Measurements from ENCODE around the gene IFNAR1.
"Not testable (repeated sequence)": the region's sequence is repeated elsewhere in the genome, so short reads cannot be mapped to it uniquely, and the experiment has no call there.

Gene IFNAR1

DNA sequence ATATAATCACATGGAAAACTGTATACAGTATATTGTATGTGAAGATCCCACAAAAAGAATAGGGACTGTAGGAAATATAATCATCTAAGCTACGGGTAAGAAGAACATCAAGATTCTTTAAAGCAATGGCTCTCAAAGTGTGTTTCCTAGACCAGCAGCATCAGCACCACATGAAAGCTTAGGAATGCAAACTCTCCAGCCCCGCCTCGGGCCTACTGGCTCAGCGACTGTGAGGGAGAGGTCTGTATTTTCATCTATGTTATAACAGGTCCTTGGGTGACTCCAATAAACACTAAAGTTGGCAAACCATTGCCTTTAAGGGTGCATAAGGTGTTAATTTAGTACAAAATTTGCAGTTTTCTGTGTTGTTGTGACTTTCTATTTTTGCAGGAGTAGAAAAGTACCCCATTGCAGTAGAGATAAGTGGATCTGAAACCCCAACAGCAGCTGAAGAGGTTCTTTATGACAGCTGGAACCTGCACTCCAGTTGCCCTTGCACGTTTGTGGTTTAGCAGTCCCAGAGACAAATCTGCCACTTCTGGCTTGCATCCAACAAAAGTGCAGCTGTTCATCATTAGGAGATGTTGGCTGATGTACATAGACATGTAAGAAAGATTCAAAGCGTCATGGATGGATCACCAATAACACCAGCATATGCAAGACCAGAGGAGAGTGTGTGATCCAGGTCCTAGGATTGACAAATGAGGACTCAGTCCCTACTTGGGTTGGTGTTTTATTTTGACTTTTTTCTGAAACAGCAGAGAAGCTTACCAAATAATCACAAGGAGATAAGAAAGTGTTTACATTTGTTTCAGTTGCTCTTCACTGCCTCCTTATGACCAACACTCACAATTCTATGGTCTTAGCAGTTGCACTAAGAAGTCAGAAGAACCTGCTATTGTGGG, 15.9 kb upstream of the IFNAR1 start:
- DNase-seq (ENCODE audit: low read depth in 2 of 2): no peak

DNA sequence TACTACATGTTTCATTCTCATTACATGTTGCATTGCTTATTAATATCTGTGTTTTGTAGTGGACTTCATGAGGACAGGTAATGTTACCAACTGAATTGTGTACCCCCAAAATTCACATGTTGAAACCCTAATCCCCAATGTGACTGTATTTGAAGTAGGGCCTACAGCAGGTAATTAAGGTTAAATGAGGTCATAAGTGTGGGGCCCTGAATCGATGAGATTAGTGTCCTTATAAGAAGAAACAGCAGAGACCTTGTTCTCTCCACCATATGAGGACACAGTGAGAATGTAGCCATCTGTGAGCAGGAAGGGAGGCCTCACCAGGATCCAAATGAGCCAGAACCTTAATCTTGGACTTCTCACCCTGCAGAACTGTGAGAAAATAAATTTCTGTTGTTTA, 15.0 kb upstream of the IFNAR1 start:
- DNase-seq (ENCODE audit: low read depth in 2 of 2): no peak

DNA sequence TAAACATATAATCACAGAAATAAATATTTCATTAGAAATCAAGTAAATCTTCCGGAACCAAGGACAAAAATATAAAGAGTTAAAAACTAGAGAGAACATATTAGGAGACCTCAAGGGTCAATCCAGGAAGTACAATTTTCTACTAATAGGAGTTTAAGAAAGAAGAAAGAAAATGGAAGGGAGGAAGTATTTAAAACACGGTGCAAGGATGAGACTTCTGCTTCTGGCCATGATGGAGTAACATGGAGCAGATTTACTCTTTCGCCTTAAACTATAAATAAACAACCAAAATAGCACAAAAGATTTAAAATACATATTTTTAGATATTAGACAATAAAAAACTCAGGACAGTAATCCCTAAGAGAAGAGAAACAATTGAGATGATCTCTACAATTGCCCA, 12.6 kb upstream of the IFNAR1 start:
- no peak for DNase-seq (ENCODE audit: low read depth in 2 of 2)

DNA sequence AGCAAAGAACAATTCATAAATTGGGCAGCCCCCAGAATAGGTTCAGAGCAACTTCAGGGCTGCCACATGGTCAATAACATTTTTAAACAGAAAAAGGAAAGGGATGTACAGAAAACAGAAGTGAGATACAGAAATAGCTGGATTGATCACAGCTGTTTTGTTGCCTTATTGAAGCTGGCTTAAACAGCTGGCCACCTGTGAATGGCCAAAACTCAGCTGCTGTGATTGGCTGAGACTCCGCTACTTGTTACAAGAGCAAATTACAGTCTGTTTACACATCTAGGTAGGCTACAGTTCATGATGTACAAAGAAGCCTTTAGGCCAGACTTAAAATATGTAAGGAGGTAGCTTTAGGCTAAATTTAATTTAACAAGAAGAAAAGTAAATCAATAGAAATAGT, 11.6 kb upstream of the IFNAR1 start:
- DNase-seq (ENCODE audit: low read depth in 2 of 2): no peak

DNA sequence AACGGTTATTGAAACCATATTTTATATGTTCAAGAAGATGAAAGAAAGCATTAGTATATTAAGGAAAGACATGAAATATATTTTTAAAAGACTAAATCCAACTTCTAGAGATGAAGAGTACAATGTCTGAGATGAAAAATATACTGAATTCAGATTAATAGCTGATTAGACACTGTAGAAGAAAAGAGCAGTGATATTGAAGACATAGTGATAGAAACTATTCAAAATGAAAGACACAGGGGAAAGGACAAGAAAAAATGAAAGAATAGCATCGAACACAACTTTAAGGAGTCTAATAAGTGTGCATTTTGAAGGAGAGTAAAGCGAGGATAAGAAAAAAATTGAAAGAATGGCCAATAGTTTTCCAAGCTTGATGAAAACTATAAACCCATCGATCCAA, 11.2 kb upstream of the IFNAR1 start:
- no peak for DNase-seq (ENCODE audit: low read depth in 2 of 2)

DNA sequence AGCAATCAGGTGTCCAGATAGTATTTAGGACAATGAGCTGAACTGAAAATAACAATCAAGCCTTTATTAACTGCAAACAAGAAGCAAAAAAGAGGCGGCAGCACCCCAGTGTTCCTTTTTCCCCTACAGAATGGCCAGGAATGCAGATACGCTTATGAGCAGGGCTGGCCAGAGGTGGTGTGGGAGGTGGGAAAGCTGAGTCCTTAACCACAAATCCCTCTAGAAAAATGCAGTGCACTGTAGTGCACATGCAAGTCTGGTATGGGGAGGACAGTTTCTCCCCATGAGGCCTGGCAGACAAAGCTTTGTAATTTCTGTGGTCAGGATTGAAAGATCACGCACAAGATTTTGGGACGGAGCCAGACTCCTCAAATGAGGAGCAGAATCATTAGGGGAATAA, 10.7 kb upstream of the IFNAR1 start:
- no peak for DNase-seq (ENCODE audit: low read depth in 2 of 2)

DNA sequence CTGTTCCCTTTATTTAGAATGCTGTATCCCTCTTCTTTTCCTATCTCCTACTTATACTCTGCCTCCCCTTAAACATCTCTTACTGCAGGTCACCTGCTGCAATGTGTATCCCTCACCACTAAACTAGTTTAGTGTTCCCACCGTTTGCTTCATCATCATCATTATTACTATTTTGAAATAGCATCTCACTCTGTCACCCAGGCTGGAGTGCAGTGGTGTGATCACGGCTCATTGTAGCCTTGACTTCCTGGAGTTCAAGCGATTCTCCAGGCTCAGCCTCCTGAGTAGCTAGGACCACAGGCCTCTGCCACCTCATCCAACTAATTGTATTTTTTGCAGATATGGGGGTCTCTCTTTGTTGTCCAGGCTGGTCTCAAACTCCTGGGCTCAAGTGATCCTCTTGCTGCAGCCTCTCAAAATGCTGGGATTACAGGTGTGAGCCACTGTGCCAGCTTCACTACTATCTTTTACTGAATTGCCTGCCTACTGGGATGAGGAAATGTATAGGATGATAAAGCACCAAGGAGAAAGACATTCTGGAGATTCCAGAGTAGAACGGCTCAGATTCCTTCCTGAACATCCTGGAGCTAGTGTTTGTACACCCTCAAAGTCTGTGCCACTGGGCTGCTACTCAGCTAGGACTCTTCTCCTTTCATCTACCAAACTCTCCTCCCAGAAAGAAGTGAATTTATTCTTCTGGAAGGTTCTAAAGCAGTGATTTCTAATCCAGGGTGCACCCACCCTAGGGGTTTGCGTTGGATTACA, 8.6 kb upstream of the IFNAR1 start:
- no peak for DNase-seq (ENCODE audit: low read depth in 2 of 2)

DNA sequence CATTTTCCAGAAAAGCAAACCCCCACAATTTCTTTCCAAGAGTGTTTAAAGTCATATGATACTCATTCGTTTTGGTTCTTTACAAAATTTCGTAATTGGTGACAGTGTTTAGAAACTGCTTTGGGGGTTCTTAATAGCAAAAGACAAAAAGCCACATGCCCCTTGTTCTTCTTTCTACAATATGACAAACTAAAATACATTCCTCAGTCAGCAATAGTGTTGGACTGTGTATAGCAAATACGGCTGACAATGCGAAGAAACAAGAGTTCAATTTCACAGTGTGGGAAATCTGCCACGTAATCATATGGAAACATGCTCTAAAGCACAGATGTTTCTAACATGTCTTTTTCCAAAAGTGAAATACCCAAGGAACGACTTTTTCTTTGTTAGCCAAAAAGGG, 7.6 kb upstream of the IFNAR1 start:
- no peak for DNase-seq (ENCODE audit: low read depth in 2 of 2)

DNA sequence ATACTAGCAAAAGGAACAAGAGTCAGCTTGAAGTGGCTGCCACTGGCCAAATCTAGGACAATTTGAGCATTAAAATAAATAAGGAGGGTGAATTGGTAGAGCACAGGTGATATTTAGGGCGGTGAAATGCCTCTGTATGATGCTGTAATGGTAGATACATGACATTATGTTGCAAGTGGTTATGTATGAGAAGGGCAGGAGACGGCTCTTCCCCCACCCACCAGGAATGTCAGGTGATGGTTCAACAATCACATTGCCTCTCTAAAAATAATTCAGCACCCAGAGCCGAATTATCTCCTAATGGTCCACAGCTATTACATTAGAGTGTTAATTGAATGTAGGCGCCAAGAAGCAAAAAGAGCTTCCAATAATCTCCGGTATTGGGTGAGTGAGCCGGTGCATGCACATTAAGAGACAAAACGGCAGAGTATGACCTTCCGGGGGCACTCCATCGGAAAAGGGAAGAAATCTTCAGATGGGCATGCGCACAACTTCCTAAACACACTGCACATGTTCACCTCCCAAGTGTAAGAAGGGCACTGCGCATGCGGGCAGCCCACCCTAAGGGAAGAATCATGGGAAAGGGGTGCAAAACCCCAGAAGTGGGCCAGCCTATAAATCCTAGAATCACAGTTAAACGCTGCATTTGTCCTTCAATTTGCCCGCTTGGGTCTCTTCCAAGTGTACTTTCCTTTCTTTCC, 6.8 kb upstream of the IFNAR1 start:
- no peak for DNase-seq (ENCODE audit: low read depth in 2 of 2)

DNA sequence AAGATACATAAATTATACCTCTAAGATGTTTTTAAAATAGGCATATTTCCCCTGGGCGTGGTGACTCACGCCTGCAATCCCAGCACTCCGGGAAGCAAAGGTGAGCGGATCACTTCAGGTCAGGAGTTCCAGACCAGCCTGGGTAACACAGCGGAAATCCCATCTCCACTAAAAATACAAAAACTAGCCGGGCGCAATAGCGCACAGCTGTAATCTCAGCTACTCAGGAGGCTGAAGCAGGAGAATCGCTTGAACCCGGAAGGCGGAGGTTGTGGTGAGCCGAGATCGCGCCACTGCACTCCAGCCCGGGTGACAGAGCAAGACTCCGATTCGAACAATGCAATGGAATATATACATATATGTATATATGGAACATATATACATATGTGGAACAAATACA, 3.8 kb upstream of the IFNAR1 start:
- not testable (repeated sequence) for DNase-seq (ENCODE audit: low read depth in 2 of 2)

DNA sequence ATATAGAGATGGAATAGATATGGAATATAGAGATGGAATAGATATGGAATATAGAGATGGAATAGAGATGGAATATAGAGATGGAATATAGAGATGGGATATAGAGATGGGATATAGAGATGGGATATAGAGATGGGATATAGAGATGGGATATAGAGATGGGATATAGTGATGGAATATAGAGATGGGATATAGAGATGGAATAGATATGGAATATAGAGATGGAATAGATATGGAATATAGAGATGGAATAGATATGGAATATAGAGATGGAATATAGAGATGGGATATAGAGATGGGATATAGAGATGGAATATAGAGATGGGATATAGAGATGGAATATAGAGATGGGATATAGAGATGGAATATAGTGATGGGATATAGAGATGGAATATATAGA, 1.2 kb upstream of the IFNAR1 start:
- DNase-seq (ENCODE audit: low read depth in 2 of 2): not testable (repeated sequence)

DNA sequence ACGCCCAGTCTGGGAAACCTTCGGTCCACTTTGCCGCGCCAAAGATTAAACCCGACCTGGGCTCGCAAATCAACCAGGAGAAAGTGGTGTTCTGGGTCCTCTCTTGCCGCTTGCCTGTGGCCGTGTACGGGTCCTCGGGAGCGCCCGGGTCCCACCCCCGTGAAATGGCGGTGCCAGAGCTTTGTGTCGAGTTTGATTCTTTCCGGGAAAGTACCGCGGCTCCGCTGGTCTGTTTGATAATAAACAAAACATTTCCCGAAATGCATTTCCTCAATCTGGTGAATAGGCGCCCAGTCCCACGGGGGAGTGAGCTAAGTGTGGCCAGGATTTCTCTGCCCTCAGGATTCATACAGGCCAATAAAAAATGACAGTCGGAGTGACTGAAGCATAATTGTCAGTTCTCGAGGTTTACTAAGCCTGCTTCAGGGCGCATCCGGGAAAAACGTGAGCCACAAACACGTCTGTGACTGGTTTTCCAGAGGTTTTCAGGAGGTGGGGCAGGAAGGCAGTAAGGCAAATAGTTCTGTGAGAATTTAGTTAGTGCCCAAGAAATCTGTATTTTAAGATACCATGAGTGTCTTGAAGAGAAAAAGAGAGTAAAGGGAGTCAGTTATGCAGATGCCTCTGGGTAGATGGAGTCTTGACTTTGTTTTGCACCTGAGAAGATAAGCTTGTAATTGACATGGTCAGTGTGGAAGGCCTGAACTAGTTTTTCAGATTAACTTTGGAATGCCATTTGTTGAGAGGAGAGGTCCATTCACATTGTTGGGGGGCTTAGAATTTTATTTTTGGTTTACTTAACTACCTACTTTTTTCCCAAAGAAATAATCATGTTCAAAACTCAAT, 675 bp downstream of the IFNAR1 start:
- DNase-seq (ENCODE audit: low read depth in 2 of 2): peak in 1 of 2 donors; percentile 53

DNA sequence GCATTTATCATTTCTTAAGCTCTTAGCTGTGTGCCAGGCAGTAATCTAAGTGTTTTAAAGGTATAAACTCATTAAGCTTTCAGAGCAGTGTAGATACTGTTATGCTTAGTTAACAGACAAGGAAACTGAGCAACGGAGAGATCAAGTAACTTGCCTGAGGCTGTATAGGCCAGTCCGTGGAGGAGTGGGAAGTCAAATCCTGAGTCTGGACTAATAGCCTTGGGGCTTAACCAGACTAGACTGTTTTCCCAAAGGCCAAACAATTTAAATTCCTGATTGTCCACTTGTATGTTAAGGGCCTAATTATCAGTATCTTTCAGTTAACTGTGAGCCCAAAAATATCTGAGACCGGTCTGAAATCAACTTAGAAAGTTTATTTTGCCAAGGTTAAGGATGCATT, 2.6 kb downstream of the IFNAR1 start:
- DNase-seq (ENCODE audit: low read depth in 2 of 2): no peak

DNA sequence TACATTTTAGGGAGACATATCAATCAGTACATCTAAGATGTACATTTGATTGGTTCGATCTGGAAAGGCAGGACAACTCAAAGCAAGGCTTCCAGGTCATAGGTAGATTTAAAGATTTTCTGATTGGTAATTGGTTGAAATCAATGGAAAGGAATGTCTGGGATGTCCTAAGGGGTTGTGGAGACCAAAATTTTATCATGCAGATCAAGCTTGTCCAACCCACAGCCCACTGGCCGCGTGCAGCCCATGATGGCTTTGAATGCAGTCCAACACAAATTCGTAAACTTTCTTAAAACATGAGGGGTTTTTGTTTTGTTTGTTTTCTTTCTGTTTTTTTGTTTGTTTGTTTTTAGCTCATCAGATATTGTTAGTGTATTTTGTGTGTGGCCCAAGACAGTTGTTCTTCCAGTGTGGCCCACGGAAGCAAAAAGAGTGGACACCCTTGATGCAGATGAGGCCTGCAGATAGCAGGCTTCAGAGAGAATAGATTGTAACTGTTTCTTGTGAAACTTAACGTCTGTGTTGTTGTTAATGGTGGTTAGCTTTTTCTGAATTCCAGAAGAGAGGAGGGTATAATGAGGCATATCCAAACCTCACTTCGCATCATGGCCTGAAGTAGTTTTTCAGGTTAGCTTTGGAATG, 3.1 kb downstream of the IFNAR1 start:
- DNase-seq (ENCODE audit: low read depth in 2 of 2): no peak

DNA sequence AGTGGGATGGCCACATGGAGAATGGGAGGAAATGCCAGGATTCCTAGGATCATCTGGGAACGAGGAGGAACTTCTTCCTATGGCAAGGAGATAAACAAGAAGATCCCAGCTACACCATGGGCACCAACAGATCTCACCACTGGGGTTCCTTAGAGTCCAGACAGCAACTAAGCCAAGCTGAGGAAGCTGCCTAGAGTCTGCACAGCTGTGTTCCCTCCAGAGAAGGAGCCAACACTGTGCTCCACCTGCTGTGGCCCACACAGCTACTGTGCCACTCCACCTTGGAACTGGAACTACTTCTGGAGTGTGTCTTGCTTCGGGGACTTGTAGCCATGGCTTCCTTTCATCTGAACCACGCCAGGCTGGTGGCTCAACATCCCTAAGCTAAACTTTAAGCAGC, 6.0 kb downstream of the IFNAR1 start:
- DNase-seq (ENCODE audit: low read depth in 2 of 2): no peak

DNA sequence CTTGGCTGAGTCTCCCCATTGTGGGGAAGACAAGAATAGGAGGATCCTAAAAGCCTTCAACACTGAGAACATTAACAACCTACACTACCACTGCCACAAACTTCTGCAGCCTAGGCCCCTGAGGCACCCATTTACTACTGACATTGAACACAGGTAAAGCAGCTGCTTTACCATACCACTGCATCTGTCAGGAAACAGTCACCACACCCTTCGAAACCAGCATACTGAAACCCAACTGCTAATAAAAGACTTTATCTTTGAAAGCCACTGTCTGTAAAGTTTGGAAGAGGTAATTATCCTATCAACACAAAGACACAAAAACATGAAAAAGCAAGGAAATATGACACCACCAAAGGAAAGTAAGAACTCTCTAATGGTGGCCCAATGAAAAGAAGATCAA, 7.4 kb downstream of the IFNAR1 start:
- no peak for DNase-seq (ENCODE audit: low read depth in 2 of 2)

DNA sequence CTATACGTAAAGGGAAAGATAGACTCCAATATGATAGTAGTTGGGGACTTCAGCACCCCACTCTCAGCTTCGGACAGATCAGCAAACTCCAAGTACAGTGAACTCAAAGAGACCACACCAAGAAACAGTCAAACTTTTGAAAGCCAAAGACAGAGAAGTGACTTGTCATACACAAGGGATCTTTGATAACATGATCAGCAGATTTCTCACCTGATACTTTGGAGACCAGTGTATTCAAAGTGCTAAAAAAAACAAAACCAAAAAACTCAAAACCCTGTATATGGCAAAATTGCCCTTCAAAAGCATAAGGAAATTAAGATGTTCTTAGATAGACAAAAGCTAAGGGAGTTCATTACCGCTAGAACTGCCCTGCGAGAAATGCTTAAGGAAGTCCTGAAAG, 9.4 kb downstream of the IFNAR1 start:
- no peak for DNase-seq (ENCODE audit: low read depth in 2 of 2)

DNA sequence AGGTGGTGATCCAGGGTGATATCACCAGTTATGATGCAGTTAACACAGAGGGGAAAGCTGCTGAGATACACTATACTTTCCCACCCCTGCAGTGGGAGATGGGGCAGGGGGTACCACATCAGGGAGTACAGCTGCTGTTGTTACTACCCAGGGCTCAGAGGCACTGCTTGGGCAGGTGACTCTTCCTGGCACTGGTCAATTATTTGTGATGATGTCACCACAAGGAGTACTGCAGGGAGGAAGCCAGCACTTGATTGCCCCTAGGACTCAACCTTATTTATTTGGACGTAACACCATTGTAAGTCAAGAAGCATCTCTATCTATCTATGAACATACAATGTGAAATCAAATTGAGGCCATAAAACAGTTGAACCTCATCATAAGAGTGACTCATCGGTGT, 10.1 kb downstream of the IFNAR1 start:
- DNase-seq (ENCODE audit: low read depth in 2 of 2): no peak

DNA sequence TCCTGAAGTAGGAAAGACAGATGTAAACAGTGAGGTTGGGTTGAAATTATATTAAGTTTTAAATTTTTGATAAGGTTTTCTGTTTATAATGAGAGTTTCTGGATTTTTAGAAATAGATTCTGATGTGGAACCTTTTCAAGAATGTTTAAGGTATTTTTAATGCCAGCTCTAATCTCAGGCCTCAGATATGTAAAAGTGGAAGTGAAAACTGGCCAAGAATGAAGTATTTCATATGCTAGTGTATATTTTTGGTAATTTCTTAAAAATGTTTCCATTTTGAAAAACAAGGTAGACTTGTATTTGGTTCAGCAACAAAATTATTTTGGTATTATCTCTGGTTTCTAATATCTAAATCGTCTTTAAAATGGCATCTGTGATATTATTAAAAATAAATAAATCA, 14.4 kb downstream of the IFNAR1 start:
- DNase-seq (ENCODE audit: low read depth in 2 of 2): no peak

DNA sequence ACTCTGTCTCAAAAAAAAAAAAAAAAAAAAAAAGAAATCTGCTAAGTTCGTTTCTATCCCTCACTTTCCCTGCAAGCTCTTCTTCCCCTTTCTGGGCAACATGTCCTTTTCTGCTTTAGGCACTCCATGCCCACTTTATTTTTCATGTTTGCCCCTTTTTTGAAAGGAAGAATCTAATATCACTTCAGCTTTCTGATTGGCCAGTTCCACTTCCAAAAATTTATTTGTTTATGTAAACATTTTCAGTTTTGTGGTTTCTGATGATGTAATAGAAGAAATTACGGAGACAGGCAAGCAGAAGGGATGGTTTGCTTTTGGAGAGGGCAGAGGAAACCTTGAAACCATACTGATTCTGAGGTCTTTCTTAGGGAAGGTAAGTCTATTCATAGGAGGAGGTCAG, 15.1 kb downstream of the IFNAR1 start:
- no peak for DNase-seq (ENCODE audit: low read depth in 2 of 2)

DNA sequence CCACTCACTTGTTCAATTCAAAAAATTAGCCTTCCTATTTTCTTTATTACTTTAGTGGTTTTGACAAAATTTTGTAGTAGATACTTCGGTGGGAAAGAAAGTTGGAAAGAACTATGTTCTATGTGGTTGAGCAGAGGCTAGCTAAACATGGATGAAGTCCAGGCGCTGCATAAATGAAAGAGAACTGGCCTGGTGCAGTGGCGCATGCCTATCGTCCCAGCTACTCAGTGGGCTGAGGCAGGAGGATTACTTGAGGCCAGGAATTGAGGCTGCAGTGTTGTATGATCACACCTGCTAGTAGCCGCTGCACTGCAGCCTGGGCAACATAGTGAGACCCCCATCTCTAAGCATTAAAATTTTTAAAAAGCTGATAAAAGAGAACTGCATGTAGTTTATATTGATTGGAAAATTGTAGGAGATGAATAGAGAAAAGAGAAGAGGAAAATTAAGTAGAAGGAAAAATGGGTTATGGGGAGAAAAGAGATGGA, 21.0 kb downstream of the IFNAR1 start:
- no peak for DNase-seq (ENCODE audit: low read depth in 2 of 2)

Measured in stimulated activated CD8-positive, alpha-beta memory T cell treated with anti-CD3 and anti-CD28 coated beads, Interleukin-15, amount 100 ng/mL, for 4 hours (primary cell).